Right atrium auricular region (tissue), 2 donors: ENCODE measurements around the gene ZNF675. TPM values are rescaled to one million over a fixed set of nuclear protein-coding genes. Genes with fewer than 3 reads are reported as not detected.
"Not testable (repeated sequence)": the region's sequence is repeated elsewhere in the genome, so short reads cannot be mapped to it uniquely, and the experiment has no call there.

ENCODE experiments used
- DNase-seq: peaks from one replicate; pipeline ENCODE4 v3.0.0-alpha.2; 2019; ENCODE audit warnings: low spot score
- H3K27ac ChIP-seq, 2 donors: fragments of 200-600 bp; sonication (generic); 1 replicate in 1 of 2; 2 replicates in 1 of 2; pipeline ENCODE4 v1.5.1; 2016 to 2019
- H3K27me3 ChIP-seq, 2 donors: fragments of 200-600 bp; sonication (generic); one replicate each; pipeline versions ENCODE4 v1.5.1 to v1.6.0; 2017 to 2019
- H3K36me3 ChIP-seq: fragments of 200-600 bp; sonication (generic); one replicate; pipeline ENCODE4 v1.5.1; 2016
- H3K4me1 ChIP-seq, 2 donors: fragments of 200-600 bp; sonication (generic); one replicate each; pipeline versions ENCODE4 v1.5.1 to v1.6.0; 2017 to 2019
- H3K4me3 ChIP-seq, 2 donors: fragments of 200-600 bp; sonication (generic); 1 replicate in 1 of 2; 2 replicates in 1 of 2; pipeline ENCODE4 v1.5.1; 2017 to 2019; ENCODE audit warnings: mild to moderate bottlenecking in 1 of 2, moderate library complexity in 1 of 2
- H3K9me3 ChIP-seq, 2 donors: fragments of 200-600 bp; sonication (generic); one replicate each; pipeline ENCODE4 v1.5.1; 2019
- CTCF ChIP-seq, 2 donors: fragments of 200-600 bp; sonication (generic); IDR thresholded peaks; one replicate each; pipeline ENCODE4 v1.5.1; 2019; ENCODE audit warnings: antibody characterized with exemption in 2 of 2
- total RNA-seq, 2 donors: library from RNA; depleted of rRNA; stranded (reverse); fragments of >200 nt; gene quantifications; one replicate each; pipeline ENCODE4 v1.1.0, GENCODE V29; 2016

The ZNF675 gene
- total RNA-seq, 2 donors from 2014 or later, result 2.3 to 2.5 TPM

- no peaks in the 10 kb centered on the region for H3K27me3 ChIP-seq
- H3K9me3 ChIP-seq, result no peaks in the 10 kb centered on the region
- TF ChIP-seq CTCF (IDR thresholded peaks at IDR 0.05), result no peak
- no peaks in the 10 kb centered on the region for H3K4me1 ChIP-seq
- H3K36me3 ChIP-seq, result no peaks in the 10 kb centered on the region
- H3K4me3 ChIP-seq, result no peak overlapping the region
- no peak for DNase-seq
- no peak overlapping the region for H3K27ac ChIP-seq
Measured at GRCh38 chr19:23706657-23707056, 19.6 kb upstream of the ZNF675 start.

- H3K27ac ChIP-seq, result no peak overlapping the region
Measured at GRCh38 chr19:23699521-23699860, 12.5 kb upstream of the ZNF675 start.

GRCh38 chr19:23698711-23699520, 11.9 kb upstream of the ZNF675 start:
- Histone ChIP-seq H3K4me3 (no peak overlapping the region), H3K27ac (no peak overlapping the region), H3K9me3 (no peaks in the 10 kb centered on the region), H3K27me3 (no peaks in the 10 kb centered on the region), H3K4me1 (no peaks in the 10 kb centered on the region), H3K36me3 (no peaks in the 10 kb centered on the region)
- TF ChIP-seq CTCF (IDR thresholded peaks at IDR 0.05), result no peak
- no peak for DNase-seq

More at GRCh38 chr19:23699521-23699860, 12.5 kb upstream of the ZNF675 start:
- Histone ChIP-seq H3K9me3 (no peaks in the 10 kb centered on the region), H3K4me1 (no peaks in the 10 kb centered on the region), H3K36me3 (no peaks in the 10 kb centered on the region), H3K4me3 (no peak overlapping the region), H3K27me3 (no peaks in the 10 kb centered on the region)
- no peak for DNase-seq
- no peak for TF ChIP-seq CTCF (IDR thresholded peaks at IDR 0.05)

GRCh38 chr19:23692937-23693336, 5.9 kb upstream of the ZNF675 start:
- H3K27me3 ChIP-seq, H3K4me3 ChIP-seq, DNase-seq, H3K9me3 ChIP-seq, H3K27ac ChIP-seq, H3K4me1 ChIP-seq, H3K36me3 ChIP-seq: not testable (repeated sequence)

DNA sequence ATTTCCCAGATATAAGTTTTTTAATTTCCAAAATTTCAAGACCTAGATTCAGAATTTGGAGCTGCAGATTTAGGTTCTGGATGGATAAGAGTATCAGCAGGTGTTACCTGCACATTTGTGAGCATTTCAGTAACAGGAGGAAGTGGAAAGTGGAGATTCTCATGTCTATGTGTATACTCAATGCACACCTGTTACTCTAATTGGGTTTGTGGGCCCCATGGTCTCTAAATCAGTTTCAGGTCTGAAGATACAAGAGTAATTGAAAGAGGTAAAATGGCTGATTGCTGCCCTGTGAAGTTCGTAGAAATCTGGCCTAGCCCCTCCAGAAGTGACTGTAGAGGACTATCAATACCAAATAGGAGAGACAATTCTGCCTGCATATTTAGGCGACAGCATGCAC, 13.9 kb downstream of the ZNF675 start:
- Histone ChIP-seq H3K4me1 (no peaks in the 10 kb centered on the region), H3K4me3 (no peak overlapping the region), H3K27ac (no peak overlapping the region), H3K36me3 (no peaks in the 10 kb centered on the region), H3K27me3 (no peaks in the 10 kb centered on the region), H3K9me3 (no peaks in the 10 kb centered on the region)
- no peak for DNase-seq
- TF ChIP-seq CTCF (IDR thresholded peaks at IDR 0.05), result no peak

DNA sequence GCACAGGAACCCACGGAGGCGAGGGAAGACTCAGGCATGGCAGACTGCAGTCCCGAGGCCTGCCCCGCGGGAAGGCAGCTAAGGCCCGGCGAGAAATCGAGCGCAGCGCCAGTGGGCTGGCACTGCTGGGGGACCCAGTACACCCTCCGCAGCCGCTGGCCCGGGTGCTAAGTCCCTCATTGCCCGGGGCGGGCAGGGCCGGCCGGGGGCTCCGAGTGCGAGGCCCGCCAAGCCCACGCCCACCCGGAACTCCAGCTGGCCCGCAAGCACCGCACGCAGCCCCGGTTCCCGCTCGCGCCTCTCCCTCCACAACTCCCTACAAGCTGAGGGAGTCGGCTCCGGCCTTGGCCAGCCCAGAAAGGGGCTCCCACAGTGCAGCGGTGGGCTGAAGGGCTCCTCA, 18.4 kb downstream of the ZNF675 start:
- H3K4me1 ChIP-seq, H3K4me3 ChIP-seq, H3K36me3 ChIP-seq, H3K27ac ChIP-seq, H3K27me3 ChIP-seq, H3K9me3 ChIP-seq, DNase-seq: not testable (repeated sequence)
